Kidney (tissue), 14 donors: ENCODE results near the gene S1PR5. TPM values are rescaled to one million over a fixed set of nuclear protein-coding genes. Genes with fewer than 3 reads are reported as not detected.
A peak's percentile ranks its signal among the peaks of the same experiment; 100 is the strongest.

ENCODE experiments used
- DNase-seq, 5 donors: peaks; one replicate each; pipeline ENCODE4 v3.0.0-alpha.2; 2013 to 2020
- FAIRE-seq: peaks from 2 replicates; lab custom pipeline; 2012; peaks lifted over from hg19 to GRCh38; lab: Jason Lieb, UNC
- H3K27ac ChIP-seq, 2 donors: one replicate each; pipeline ENCODE4 v1.7.0; 2013; ENCODE audit warnings: low read depth in 2 of 2, low read length in 2 of 2, inconsistent platforms in 1 of 2
- H3K27me3 ChIP-seq: one replicate; pipeline ENCODE4 v1.7.1; 2013; ENCODE audit warnings: low read length, inconsistent platforms; ENCODE audit not compliant: control insufficient read depth, insufficient read depth
- H3K36me3 ChIP-seq, 3 donors: one replicate each; pipeline versions ENCODE4 v1.7.0 to v1.7.1; 2013; ENCODE audit warnings: low read length in 3 of 3, control low read depth in 1 of 3, inconsistent platforms in 1 of 3; ENCODE audit not compliant: insufficient read depth in 3 of 3, control insufficient read depth in 2 of 3
- H3K4me1 ChIP-seq, 3 donors: one replicate each; pipeline versions ENCODE4 v1.7.0 to v1.7.1; 2013; ENCODE audit warnings: low read length in 3 of 3, inconsistent platforms in 1 of 3, low read depth in 1 of 3; ENCODE audit not compliant: control insufficient read depth in 2 of 3, insufficient read depth in 2 of 3
- H3K4me3 ChIP-seq, 3 donors: one replicate each; pipeline versions ENCODE4 v1.7.0 to v1.8.1; 2013; ENCODE audit warnings: low read length in 3 of 3, control low read depth in 1 of 3, inconsistent platforms in 1 of 3
- H3K9ac ChIP-seq, 3 donors: one replicate each; pipeline versions ENCODE4 v1.7.0 to v1.7.1; 2013; ENCODE audit warnings: low read length in 3 of 3, control low read depth in 1 of 3, inconsistent platforms in 1 of 3
- H3K9me3 ChIP-seq, 3 donors: one replicate each; pipeline versions ENCODE4 v1.7.0 to v1.7.1; 2013; ENCODE audit warnings: low read length in 3 of 3, control low read depth in 1 of 3, inconsistent platforms in 1 of 3; ENCODE audit not compliant: control insufficient read depth in 2 of 3, insufficient read depth in 1 of 3
- CTCF ChIP-seq: IDR thresholded peaks from 3 replicates; pipeline ENCODE4 v1.5.1; 2012; ENCODE audit warnings: mild to moderate bottlenecking, moderate library complexity, borderline replicate concordance; ENCODE audit not compliant: insufficient read depth; ENCODE audit errors: extremely low read depth
- intact Hi-C: fragments of 100-400 bp; cut with DNase I; formaldehyde crosslinking; loops from one replicate; pipeline ENCODE4 v1.11.1; 2022
- polyA plus RNA-seq: library from polyadenylated mRNA; stranded (reverse); fragments of 350-450 nt; fragmentation: Illumina TruSeq; extraction: RNeasy Lipid Tissue Mini Kit (QIAGEN cat#74804); gene quantifications from one replicate; pipeline ENCODE4 v1.2.3, GENCODE V29; 2014; ENCODE audit warnings: low read depth, low replicate concordance; ENCODE audit not compliant: insufficient read depth
- total RNA-seq: library from RNA; stranded (reverse); fragmentation: NEBNext Ultra II Directional; extraction: Animal tissue kit (Norgen Biotek cat#: 25700); gene quantifications from one replicate; pipeline ENCODE4 v1.2.1, GENCODE V29; 2021
- donor health status: control.
- donor health status: control.
- donor health status: control.
- donor health status: control.
- donor health status: control.
- donor health status: DM: yes; HTN: yes; CAD: no.
- donor health status: Normal renal cell carcinoma (clear cell type).

Gene S1PR5
- total and polyA plus RNA-seq, 2 donors from 2014 or later, result 0.69 to 0.84 TPM

- H3K36me3 ChIP-seq, result no peaks in the 10 kb centered on the region
- DNase-seq, result no peak
- intact Hi-C loops, result no loop called here
- H3K9me3 ChIP-seq, result no peaks in the 10 kb centered on the region
- no peak for TF ChIP-seq CTCF
- peaks cover 20% of the 10 kb centered on the region for H3K27me3 ChIP-seq
- H3K27ac ChIP-seq, result no peak overlapping the region
- no peak overlapping the region for H3K9ac ChIP-seq
- no peak for FAIRE-seq
- H3K4me1 ChIP-seq, result peaks cover 0 to 4% (median 4%) of the 10 kb centered on the region in 3 donors
- H3K4me3 ChIP-seq, result no peak overlapping the region
Observed at GRCh38 chr19:10520652-10521318, 3.5 kb upstream of the S1PR5 start.

GRCh38 chr19:10519421-10519820 lies 2.2 kb upstream of the S1PR5 start:
- intact Hi-C loops, result no loop called here
- Histone ChIP-seq H3K9me3 (no peaks in the 10 kb centered on the region), H3K9ac (no peak overlapping the region), H3K27me3 (peaks cover 29% of the 10 kb centered on the region), H3K27ac (no peak overlapping the region), H3K4me1 (peaks cover 0 to 5% (median 4%) of the 10 kb centered on the region in 3 donors), H3K36me3 (no peaks in the 10 kb centered on the region), H3K4me3 (no peak overlapping the region)
- FAIRE-seq, result no peak
- DNase-seq, result no peak
- TF ChIP-seq CTCF, result no peak

GRCh38 chr19:10518444-10519361 lies 1.5 kb upstream of the S1PR5 start:
- peaks cover 30% of the 10 kb centered on the region for H3K27me3 ChIP-seq
- H3K9ac ChIP-seq, result no peak overlapping the region
- H3K4me3 ChIP-seq, result peak overlapping the region in 1 of 3 donors; percentile 35
- no peaks in the 10 kb centered on the region for H3K9me3 ChIP-seq
- H3K4me1 ChIP-seq, result peaks cover 0 to 6% (median 4%) of the 10 kb centered on the region in 3 donors
- FAIRE-seq (no peak), DNase-seq (no peak)
- intact Hi-C loops, result no loop called here
- no peaks in the 10 kb centered on the region for H3K36me3 ChIP-seq
- TF ChIP-seq CTCF, result no peak
- no peak overlapping the region for H3K27ac ChIP-seq
